HG03521 (cell line): ENCODE data around the gene NAXE.
"Not testable (repeated sequence)": the region's sequence is repeated elsewhere in the genome, so short reads cannot be mapped to it uniquely, and the experiment has no call there.

Source experiments
- ATAC-seq: cut with Tn5 transposase; IDR thresholded peaks from one replicate; pipeline ENCODE4 v1.9.1; 2021; ENCODE audit warnings: mild to moderate bottlenecking, moderate library complexity; ENCODE audit not compliant: unreplicated experiment

The NAXE gene

GRCh38 chr1:156566436-156566835, 25.1 kb upstream of the NAXE start:
- ATAC-seq = no peak

- ATAC-seq = no peak
Measured at GRCh38 chr1:156571261-156571852, 20.2 kb upstream of the NAXE start.

- peak; percentile 85 for ATAC-seq
Measured at GRCh38 chr1:156571919-156572662, 19.5 kb upstream of the NAXE start, which contains the start of gene IQGAP3. Gene IQGAP3, minus strand, starts transcription at chr1:156572565. Its CDS starts 36 bp downstream, at chr1:156572529.

GRCh38 chr1:156572663-156573018, 18.9 kb upstream of the NAXE start:
- ATAC-seq = no peak

GRCh38 chr1:156574039-156574633, 17.4 kb upstream of the NAXE start:
- no peak for ATAC-seq

- no peak for ATAC-seq
Measured at GRCh38 chr1:156577550-156577949, 14.0 kb upstream of the NAXE start.

- ATAC-seq = no peak
Measured at GRCh38 chr1:156578055-156578454, 13.5 kb upstream of the NAXE start.

GRCh38 chr1:156579472-156579871, 12.1 kb upstream of the NAXE start, which contains the start of gene TTC24:
Gene TTC24, plus strand, starts transcription at chr1:156579723. Its CDS starts 1,642 bp downstream, at chr1:156581365.
- ATAC-seq = no peak

- ATAC-seq = no peak
Measured at GRCh38 chr1:156581661-156582387, 9.8 kb upstream of the NAXE start.

GRCh38 chr1:156582388-156583017, 9.1 kb upstream of the NAXE start:
- ATAC-seq = no peak

GRCh38 chr1:156583821-156584622, 7.6 kb upstream of the NAXE start:
- ATAC-seq = no peak

GRCh38 chr1:156584813-156585212, 6.8 kb upstream of the NAXE start:
- ATAC-seq = no peak

GRCh38 chr1:156586323-156586722, 5.3 kb upstream of the NAXE start:
- no peak for ATAC-seq

GRCh38 chr1:156586892-156587477, 4.6 kb upstream of the NAXE start:
- no peak for ATAC-seq

GRCh38 chr1:156587927-156588326, 3.6 kb upstream of the NAXE start:
- ATAC-seq = not testable (repeated sequence)

GRCh38 chr1:156589546-156589945, 2.0 kb upstream of the NAXE start:
- no peak for ATAC-seq

GRCh38 chr1:156590326-156591180, 1.0 kb upstream of the NAXE start:
- ATAC-seq = no peak

GRCh38 chr1:156591181-156591431, 470 bp upstream of the NAXE start:
- no peak for ATAC-seq
